ENCODE data around the gene PLCB2.

DNA sequence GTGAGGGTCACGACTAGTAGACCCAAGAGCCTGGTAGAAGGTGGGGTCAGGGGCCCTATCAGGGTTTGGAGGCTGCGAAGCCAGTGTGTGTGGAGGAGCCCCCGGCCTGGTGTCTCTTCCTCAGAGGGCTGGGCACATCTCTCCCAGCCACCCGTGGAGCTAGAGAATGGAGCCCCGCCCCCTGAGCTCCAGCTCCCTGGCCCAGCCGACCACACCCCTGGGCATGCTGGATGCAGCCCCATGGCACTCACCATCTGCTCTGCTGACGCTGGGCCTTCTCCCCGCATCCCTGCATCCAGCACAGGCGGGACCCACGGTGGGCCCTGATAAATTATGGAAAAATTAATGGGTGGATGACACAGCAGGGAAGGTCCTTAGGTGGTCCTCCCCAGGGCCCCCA lies 42.4 kb downstream of the PLCB2 start:
- TF ChIP-seq ZEB2 (tag by site-specific recombination; IDR thresholded peaks at IDR 0.05) (no peak), ZNF174 (tag by site-specific recombination; IDR thresholded peaks at IDR 0.05) (no peak), ZNF324 (tag by site-specific recombination; IDR thresholded peaks at IDR 0.05) (no peak), ZNF561 (tag by site-specific recombination; IDR thresholded peaks at IDR 0.05; ENCODE audit: borderline replicate concordance) (no peak), ZNF510 (tag by site-specific recombination; IDR thresholded peaks at IDR 0.05; ENCODE audit: insufficient replicate concordance) (no peak)
- TF ChIP-seq, protein P1, sequence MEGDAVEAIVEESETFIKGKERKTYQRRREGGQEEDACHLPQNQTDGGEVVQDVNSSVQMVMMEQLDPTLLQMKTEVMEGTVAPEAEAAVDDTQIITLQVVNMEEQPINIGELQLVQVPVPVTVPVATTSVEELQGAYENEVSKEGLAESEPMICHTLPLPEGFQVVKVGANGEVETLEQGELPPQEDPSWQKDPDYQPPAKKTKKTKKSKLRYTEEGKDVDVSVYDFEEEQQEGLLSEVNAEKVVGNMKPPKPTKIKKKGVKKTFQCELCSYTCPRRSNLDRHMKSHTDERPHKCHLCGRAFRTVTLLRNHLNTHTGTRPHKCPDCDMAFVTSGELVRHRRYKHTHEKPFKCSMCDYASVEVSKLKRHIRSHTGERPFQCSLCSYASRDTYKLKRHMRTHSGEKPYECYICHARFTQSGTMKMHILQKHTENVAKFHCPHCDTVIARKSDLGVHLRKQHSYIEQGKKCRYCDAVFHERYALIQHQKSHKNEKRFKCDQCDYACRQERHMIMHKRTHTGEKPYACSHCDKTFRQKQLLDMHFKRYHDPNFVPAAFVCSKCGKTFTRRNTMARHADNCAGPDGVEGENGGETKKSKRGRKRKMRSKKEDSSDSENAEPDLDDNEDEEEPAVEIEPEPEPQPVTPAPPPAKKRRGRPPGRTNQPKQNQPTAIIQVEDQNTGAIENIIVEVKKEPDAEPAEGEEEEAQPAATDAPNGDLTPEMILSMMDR (tag by site-specific recombination; IDR thresholded peaks at IDR 0.05): no peak
- TF ChIP-seq, protein P2, sequence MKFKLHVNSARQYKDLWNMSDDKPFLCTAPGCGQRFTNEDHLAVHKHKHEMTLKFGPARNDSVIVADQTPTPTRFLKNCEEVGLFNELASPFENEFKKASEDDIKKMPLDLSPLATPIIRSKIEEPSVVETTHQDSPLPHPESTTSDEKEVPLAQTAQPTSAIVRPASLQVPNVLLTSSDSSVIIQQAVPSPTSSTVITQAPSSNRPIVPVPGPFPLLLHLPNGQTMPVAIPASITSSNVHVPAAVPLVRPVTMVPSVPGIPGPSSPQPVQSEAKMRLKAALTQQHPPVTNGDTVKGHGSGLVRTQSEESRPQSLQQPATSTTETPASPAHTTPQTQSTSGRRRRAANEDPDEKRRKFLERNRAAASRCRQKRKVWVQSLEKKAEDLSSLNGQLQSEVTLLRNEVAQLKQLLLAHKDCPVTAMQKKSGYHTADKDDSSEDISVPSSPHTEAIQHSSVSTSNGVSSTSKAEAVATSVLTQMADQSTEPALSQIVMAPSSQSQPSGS (tag by site-specific recombination; IDR thresholded peaks at IDR 0.05; ENCODE audit: low read depth): no peak
- TF ChIP-seq, protein P3, sequence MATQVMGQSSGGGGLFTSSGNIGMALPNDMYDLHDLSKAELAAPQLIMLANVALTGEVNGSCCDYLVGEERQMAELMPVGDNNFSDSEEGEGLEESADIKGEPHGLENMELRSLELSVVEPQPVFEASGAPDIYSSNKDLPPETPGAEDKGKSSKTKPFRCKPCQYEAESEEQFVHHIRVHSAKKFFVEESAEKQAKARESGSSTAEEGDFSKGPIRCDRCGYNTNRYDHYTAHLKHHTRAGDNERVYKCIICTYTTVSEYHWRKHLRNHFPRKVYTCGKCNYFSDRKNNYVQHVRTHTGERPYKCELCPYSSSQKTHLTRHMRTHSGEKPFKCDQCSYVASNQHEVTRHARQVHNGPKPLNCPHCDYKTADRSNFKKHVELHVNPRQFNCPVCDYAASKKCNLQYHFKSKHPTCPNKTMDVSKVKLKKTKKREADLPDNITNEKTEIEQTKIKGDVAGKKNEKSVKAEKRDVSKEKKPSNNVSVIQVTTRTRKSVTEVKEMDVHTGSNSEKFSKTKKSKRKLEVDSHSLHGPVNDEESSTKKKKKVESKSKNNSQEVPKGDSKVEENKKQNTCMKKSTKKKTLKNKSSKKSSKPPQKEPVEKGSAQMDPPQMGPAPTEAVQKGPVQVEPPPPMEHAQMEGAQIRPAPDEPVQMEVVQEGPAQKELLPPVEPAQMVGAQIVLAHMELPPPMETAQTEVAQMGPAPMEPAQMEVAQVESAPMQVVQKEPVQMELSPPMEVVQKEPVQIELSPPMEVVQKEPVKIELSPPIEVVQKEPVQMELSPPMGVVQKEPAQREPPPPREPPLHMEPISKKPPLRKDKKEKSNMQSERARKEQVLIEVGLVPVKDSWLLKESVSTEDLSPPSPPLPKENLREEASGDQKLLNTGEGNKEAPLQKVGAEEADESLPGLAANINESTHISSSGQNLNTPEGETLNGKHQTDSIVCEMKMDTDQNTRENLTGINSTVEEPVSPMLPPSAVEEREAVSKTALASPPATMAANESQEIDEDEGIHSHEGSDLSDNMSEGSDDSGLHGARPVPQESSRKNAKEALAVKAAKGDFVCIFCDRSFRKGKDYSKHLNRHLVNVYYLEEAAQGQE (tag by site-specific recombination; IDR thresholded peaks at IDR 0.05): no peak
